Activated CD8-positive, alpha-beta memory T cell treated with anti-CD3 and anti-CD28 coated beads for 48 hours (primary cell): Measurements from ENCODE around the gene CERS4.
"Not testable (repeated sequence)": the region's sequence is repeated elsewhere in the genome, so short reads cannot be mapped to it uniquely, and the experiment has no call there.

Source experiments
- DNase-seq, 3 experiments: peaks; one replicate each; pipeline ENCODE4 v3.0.0-alpha.2; 2020; ENCODE audit warnings: low read depth in 2 of 3, low spot score in 2 of 3

CERS4 gene

DNA sequence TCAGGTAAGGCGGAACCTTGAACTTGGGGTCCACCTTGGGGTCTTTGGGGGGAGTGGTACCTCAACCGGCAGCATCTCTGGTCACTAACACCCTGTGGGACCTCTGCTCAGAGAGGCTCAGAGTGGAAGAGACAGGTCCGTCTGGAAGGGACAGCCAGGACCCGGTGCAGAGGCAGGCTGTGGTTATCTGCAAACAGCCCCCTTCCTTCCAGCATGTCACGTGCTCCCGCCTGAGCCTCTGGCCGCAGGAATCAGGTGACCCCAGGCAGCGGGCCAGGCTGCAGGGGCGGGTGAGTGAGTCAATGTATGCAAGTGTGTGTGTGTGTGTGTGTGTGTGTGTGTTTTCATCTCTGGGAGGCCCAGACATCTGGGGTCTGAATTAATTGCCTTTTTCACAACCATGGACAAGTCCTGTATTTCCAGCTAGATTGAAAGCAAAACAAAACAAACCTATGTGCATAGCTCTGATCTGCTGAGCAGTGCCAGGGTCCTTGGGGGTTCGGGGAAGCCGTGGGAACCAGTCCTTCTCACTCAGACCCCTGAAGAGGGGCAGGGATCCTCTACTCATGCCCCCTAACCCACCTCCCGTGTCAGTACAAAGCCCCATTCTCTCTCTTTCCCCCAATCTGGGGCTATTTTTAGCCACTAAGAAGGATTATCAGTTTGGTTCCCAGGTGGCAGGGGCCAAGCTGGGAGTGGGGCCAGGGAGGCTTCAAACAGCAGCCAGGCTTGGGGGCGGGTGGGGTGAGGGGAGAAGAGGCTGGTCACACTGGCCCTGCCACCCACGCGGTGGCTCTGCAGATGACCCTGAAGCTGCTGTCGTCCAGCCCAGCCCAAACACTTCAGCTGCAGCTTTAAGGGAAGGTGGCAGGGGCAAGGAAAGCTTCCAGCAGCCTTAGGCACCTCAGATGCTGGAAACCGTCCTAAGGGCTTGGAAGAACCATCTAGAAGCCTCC is 31.4 kb downstream of the CERS4 start:
- DNase-seq, result peak in 2 of 3 experiments; percentile 41 to 52

DNA sequence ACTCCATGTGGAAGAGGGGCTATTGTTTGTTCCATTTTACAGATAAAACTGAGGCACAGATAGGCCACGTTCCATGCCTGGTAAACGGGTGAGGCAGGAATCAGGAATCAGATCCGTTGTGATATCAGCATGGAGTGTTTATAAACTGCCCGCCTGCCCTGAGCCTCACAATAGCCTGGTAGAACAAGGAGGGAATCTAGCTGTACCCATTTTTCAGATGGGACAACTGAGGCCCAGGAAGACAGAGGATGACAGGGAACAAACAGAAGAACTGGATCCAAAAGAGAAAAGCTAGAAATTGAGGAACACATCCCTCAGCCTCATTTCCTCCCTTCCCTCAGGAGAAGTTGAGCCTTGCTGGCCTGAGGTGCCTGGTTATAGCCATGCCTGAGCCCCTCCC is 32.5 kb downstream of the CERS4 start:
- DNase-seq, result no peak

DNA sequence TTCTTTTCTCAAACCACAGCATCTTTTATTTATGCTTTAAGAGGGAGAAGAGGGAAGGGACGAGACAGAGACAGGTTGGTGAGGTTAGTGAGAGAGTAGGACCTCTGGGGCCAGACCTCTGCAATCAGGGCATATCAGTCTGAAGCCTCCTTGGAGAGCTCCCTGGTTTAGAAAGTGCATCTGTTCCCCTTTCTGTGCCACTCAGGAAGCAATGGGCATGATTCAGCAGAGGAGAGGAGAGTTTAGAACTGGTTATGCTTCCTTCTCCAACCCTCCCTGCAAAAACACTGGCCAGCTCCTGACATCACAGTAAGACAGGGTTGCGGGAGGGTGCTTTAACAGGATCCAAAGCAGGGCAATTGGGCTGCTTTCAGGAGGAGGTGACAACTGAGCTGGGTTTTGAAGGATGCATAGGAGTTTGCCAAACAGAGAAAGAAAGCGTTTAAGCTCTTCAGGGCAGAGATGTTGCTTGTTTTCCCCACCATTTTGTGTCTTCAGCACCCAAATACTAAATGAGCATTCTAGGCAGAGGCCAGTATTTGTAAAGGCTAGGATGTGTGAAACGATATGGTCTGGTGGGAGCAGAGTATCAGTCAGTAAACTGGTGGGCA is 33.1 kb downstream of the CERS4 start:
- no peak for DNase-seq

DNA sequence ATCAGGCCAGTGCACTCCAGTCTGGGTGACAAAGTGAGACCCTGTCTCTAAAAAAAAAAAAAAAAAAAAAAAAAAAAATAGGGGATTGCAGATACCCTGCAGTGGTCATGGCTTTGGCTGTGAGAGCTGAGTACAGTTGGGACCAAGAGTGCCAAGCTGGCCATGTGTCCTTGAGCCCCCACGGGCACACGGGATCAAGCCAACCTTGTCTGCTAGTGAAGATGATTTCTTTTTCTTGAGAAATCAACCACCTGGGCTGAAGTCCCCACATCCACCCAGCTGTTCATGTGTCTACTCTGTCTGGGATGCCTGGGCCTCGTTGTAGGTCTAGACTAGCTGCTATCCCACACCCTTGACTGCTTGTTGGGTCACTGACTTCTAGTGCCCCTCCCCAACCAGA is 34.0 kb downstream of the CERS4 start:
- no peak for DNase-seq

DNA sequence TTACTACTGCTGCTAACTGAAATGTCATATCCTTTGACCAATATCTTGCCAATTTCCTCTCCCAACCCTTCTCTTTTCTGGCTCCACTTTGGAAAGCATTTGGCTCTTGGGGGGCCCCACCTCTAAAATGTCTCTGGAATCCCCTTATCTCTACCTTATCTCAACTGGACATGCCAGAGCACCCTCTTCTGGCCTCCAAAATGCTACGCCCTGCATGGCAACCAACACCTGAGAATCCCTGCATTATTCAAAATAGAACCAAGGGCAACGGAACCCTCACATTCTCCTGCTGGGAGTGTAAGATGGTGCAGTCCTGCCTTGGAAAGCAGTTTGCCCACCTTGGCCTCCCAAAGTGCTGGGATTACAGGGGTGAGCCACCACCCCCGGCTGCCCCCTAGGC is 35.3 kb downstream of the CERS4 start:
- DNase-seq, result no peak

- no peak for DNase-seq
Measured at GRCh38 chr19:8245869-8246835, 37.0 kb downstream of the CERS4 start.

GRCh38 chr19:8247129-8247890 is 38.1 kb downstream of the CERS4 start:
- not testable (repeated sequence) for DNase-seq

- no peak for DNase-seq
Measured at GRCh38 chr19:8248348-8249328, 39.5 kb downstream of the CERS4 start.

DNA sequence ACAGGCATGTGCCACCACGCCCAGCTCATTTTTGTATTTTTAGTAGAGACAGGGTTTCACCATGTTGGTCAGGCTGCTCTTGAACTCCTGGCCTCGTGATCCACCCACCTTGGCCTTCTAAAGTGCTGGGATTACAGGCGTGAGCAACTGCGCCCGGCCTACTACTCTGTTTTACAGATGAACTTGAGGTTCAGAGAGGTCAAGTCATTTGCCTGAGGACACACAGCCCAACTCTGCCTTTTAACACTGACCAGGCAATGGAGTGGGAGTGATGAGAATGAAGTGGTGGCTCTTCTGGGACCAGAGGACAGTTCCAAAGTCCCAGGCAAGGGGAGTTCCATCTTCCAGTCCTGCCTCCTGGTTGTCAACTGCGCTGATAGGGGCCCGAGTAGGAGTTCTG is 41.4 kb downstream of the CERS4 start:
- DNase-seq, result no peak

GRCh38 chr19:8251025-8251472 is 41.9 kb downstream of the CERS4 start:
- no peak for DNase-seq

DNA sequence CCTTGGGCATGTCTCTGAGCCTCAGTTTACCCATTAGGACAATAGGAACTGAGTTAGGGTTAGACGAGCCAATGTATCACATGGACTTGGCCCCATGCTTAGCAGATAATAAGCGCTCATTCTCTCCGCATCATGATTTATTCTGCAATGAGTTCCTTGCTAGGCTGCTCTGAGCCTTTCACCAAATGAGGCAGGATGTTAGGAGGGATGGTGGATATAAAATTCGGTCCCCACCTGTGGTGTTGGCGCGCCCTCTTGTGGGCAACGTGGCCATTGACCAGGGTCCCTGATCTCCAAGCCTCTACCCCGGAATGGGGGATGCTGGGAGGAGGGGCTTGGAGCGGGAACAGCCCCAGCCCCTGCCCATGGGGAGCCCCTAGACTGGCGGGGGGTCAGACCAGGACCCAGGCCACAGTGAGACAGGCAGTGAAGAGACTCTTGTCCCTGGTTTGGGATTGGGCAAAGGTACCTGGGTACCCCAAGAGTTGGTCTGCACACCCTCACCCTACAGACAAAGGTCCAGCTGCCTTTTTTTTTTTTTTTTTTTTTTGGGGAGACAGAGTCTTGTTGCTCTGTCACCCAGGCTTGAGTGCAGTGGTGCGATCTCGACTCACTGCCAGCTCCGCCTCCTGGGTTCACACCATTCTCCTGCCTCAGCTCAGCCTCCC is 43.9 kb downstream of the CERS4 start:
- DNase-seq, result peak; percentile 48 to 86 (median 80)

GRCh38 chr19:8253678-8254077 is 44.5 kb downstream of the CERS4 start:
- DNase-seq, result no peak

DNA sequence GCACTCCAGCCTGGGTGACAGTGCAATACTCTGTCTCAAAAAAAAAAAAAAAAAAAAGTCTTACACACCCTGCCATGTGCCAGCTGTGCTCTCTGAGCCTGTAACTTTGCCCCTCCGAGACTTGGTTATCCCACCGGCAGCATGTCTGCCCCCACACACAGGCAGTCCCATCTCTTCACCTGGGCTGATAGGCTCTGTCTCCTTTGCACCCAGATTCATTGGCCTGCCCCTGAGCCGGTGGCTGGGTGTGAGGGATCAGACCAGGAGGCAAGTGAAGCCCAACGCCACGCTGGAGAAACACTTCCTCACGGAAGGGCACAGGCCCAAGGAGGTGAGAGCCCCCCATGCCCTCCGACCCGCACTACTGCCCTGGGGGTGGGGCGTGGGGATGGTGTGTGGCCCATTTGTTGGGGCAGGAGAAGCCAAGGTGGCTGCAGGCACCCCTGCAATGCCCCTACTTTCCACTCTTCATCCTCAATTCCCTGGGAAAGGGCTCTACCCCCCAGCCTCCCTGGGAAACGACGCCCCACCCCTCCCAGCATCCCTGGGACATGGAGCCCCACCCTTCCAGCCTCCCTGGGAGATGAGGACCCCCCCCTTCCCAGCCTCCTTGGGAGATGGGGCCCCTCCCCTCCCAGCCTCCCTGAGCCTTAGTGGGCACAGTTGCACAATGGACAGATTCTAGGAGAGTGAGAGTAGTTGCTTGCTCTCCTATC is 45.3 kb downstream of the CERS4 start:
- no peak for DNase-seq

DNA sequence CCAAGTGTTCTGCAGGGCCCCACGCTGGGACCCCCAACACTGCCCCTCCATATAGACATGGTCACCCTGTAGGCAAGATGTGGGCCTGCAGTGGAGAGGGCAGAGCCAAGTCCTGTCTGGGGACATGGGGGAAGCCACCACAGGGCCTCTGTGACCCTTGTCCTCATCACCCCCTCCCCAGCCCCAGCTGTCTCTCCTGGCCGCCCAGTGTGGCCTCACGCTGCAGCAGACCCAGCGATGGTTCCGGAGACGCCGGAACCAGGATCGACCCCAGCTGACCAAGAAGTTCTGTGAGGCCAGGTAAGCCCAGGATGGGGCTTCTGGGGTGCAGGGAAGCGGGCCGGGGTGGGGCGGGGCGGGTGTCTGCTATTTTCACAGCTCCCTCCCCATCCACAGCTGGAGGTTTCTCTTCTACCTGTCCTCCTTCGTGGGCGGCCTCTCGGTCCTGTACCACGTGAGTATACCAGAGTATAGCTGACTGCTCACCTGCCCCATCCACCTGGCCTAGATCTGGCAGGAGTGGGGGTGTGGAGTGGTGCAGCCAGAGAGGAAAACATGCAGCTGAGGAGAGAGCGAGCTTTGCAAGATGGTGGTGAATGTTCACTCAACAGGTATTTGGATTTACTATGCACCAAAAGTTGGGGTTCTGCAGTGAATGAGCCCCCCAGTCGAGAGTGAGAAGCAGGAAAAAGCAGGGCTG is 46.4 kb downstream of the CERS4 start:
- no peak for DNase-seq

DNA sequence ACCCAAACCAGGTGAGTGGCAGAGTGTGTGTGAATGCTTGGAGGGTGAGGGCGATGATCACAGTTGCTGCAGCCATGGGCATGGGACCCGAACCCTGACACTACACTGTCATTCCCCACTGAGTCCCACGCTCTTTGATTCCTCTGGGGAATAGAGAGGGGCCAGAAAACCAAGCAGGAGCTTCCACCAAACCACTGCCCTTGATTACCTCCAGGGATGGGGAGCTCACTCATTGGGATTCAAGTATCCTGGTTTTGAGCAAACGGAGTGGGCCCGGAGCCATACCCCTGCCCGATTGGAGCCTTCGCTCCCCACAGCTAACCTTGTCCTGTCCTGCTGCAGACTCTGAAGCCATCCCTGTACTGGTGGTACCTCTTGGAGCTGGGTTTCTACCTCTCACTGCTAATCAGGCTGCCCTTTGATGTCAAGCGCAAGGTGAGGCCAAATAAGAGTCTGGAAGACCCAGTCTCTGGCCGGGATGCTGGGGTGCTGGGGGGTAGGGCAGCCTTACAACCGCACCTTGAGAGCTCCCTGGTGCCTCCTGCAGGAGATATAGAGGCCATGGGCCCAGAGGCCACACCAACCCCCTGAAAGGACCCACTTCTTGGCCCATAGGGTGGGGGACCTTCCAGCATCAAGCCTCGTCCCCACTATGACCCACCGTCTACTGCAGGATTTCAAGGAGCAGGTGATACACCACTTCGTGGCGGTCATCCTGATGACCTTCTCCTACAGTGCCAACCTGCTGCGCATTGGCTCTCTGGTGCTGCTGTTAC is 47.3 kb downstream of the CERS4 start:
- no peak for DNase-seq

- no peak for DNase-seq
Measured at GRCh38 chr19:8257052-8257443, 47.9 kb downstream of the CERS4 start.
